Lower lobe of right lung (tissue), 2 donors: ENCODE measurements around the gene MAGI1. TPM values are rescaled to one million over a fixed set of nuclear protein-coding genes. Genes with fewer than 3 reads are reported as not detected.

Source experiments
- ATAC-seq, 2 donors: fragments of 200-7000 bp; cut with Tn5 transposase; one replicate each; pipeline ENCODE4 v1.9.1; 2020 to 2022; ENCODE audit warnings: mild to moderate bottlenecking in 2 of 2, moderate library complexity in 2 of 2
- DNase-seq: peaks from one replicate; pipeline ENCODE4 v3.0.0-alpha.2; 2020
- H3K27ac ChIP-seq: fragments of 200-600 bp; one replicate; pipeline ENCODE4 v1.8.0; 2022
- H3K27me3 ChIP-seq: fragments of 200-600 bp; one replicate; pipeline ENCODE4 v1.8.0; 2022; ENCODE audit warnings: low read depth
- H3K36me3 ChIP-seq: fragments of 200-600 bp; one replicate; pipeline ENCODE4 v1.8.0; 2022; ENCODE audit warnings: mild to moderate bottlenecking
- H3K4me1 ChIP-seq: fragments of 200-600 bp; one replicate; pipeline ENCODE4 v1.8.0; 2022
- H3K4me3 ChIP-seq: fragments of 200-600 bp; one replicate; pipeline ENCODE4 v1.8.0; 2022; ENCODE audit warnings: mild to moderate bottlenecking
- H3K9me3 ChIP-seq: fragments of 200-600 bp; one replicate; pipeline ENCODE4 v1.8.0; 2022
- CTCF ChIP-seq: fragments of 200-600 bp; IDR thresholded peaks from one replicate; pipeline ENCODE4 v1.8.0; 2022; ENCODE audit warnings: antibody characterized with exemption, mild to moderate bottlenecking
- intact Hi-C: fragments of 100-400 bp; cut with DNase I; formaldehyde crosslinking; loops from one replicate; pipeline ENCODE4 v1.11.0; 2022
- total RNA-seq: library from RNA; stranded (reverse); fragmentation: NEBNext Ultra II Directional; extraction: Animal tissue kit (Norgen Biotek cat#: 25700); gene quantifications from one replicate; pipeline ENCODE4 v1.2.1, GENCODE V29; 2021
- donor health status: DM: no; HTN: yes; CAD: no; lungs with severe emphysema.

Gene MAGI1
- total RNA-seq, 1 donor from 2014 or later, result 35.5 TPM

- no peak for TF ChIP-seq CTCF
- DNase-seq (no peak), ATAC-seq (no peak)
- no peaks in the 10 kb centered on the region for H3K36me3 ChIP-seq
- H3K4me1 ChIP-seq, result no peaks in the 10 kb centered on the region
- intact Hi-C loops, result no loop called here
- H3K4me3 ChIP-seq, result no peak overlapping the region
- no peaks in the 10 kb centered on the region for H3K27me3 ChIP-seq
- H3K27ac ChIP-seq, result no peak overlapping the region
- no peaks in the 10 kb centered on the region for H3K9me3 ChIP-seq
These were observed 362.1 kb downstream of the MAGI1 start for GRCh38 chr3:65676580-65676979.

- Histone ChIP-seq H3K36me3 (no peaks in the 10 kb centered on the region), H3K9me3 (no peaks in the 10 kb centered on the region), H3K27me3 (no peaks in the 10 kb centered on the region), H3K4me1 (no peaks in the 10 kb centered on the region), H3K4me3 (no peak overlapping the region), H3K27ac (no peak overlapping the region)
- no peak for ATAC-seq
- intact Hi-C loops, result no loop called here
- no peak for DNase-seq
- no peak for TF ChIP-seq CTCF
These were observed 363.7 kb downstream of the MAGI1 start for GRCh38 chr3:65675011-65675410.

GRCh38 chr3:65674226-65674625, 364.5 kb downstream of the MAGI1 start:
- DNase-seq (no peak), ATAC-seq (no peak)
- Histone ChIP-seq H3K9me3 (no peaks in the 10 kb centered on the region), H3K36me3 (no peaks in the 10 kb centered on the region), H3K4me3 (no peak overlapping the region), H3K27ac (no peak overlapping the region), H3K27me3 (no peaks in the 10 kb centered on the region), H3K4me1 (no peaks in the 10 kb centered on the region)
- TF ChIP-seq CTCF, result no peak
- intact Hi-C loops, result no loop called here

DNA sequence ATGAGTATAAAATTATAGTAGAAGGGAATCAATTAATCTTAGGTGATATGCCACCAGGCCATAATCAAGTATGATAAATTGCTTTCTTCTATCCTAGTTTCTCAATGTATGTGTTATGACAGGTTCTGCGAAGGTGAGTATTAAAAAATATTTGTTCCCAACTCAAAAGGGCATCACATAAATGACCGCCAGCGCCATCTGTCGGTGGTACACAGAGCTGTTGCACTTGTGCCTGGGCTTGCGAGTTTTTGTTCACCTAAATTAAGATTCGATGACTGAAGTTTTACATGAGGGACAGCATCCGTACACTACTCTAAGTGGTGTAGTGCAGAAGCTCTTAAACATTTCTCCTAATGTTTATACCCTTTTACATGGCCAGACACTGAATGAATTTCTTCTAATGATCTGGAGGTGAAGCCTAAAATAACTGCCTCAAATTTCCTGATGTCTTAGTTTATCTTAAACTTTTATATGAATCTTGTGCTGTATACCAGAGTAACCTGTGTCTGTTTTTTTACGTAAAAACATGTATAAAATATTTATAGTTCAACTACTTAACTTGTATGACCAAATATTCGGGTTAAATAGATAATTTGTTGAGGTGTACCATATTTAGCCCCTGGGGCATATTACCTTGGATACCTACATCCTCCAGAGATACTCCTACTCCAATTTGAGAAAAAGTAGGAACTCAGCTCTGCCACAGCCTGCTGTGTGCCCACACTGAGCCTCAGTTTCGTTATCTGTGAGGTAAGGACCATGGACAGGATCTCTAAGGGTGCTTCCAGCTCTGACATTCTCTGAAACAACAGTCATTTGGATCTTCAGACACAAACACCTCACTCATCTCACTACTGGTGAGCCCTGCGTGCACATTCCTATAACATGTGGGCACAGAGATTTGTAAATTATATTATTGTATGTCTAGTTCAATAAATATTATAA, 365.6 kb downstream of the MAGI1 start:
- peak; percentile 70 for TF ChIP-seq CTCF
- peak; percentile 54 to 68 for ATAC-seq
- H3K9me3 ChIP-seq, result no peaks in the 10 kb centered on the region
- intact Hi-C loops, result no loop called here
- H3K36me3 ChIP-seq, result no peaks in the 10 kb centered on the region
- no peak overlapping the region for H3K4me3 ChIP-seq
- no peaks in the 10 kb centered on the region for H3K27me3 ChIP-seq
- no peaks in the 10 kb centered on the region for H3K4me1 ChIP-seq
- peak; percentile 68 for DNase-seq
- H3K27ac ChIP-seq, result no peak overlapping the region

- no peak for DNase-seq
- Histone ChIP-seq H3K9me3 (no peaks in the 10 kb centered on the region), H3K4me1 (no peaks in the 10 kb centered on the region), H3K27me3 (no peaks in the 10 kb centered on the region), H3K36me3 (no peaks in the 10 kb centered on the region), H3K27ac (no peak overlapping the region), H3K4me3 (no peak overlapping the region)
- no peak for ATAC-seq
- intact Hi-C loops, result no loop called here
- no peak for TF ChIP-seq CTCF
These were observed 366.7 kb downstream of the MAGI1 start for GRCh38 chr3:65672061-65672460.
